CD14-positive monocyte (primary cell): ENCODE data around the gene XBP1. TPM values are rescaled to one million over a fixed set of nuclear protein-coding genes. Genes with fewer than 3 reads are reported as not detected.

Experiments
- DNase-seq, 3 donors: peaks; one replicate each; pipeline ENCODE4 v3.0.0-alpha.2; 2011 to 2022
- H2AFZ ChIP-seq: 2 replicates; pipeline ENCODE4 v1.6.0; 2012; ENCODE audit warnings: mild to moderate bottlenecking, low read depth, low read length, inconsistent platforms; ENCODE audit not compliant: insufficient read depth, poor library complexity, severe bottlenecking
- H3K27ac ChIP-seq, 2 donors: 1 replicate in 1 of 2; 2 replicates in 1 of 2; pipeline ENCODE4 v1.5.1; 2012 to 2013; ENCODE audit warnings: low read length in 2 of 2, control low read depth in 1 of 2, inconsistent platforms in 1 of 2, low read depth in 1 of 2, mild to moderate bottlenecking in 1 of 2
- H3K27me3 ChIP-seq, 2 donors: one replicate each; pipeline versions ENCODE4 v1.6.0 to v1.6.1; 2011 to 2013; ENCODE audit warnings: low read length in 2 of 2; ENCODE audit not compliant: control insufficient read depth in 2 of 2, insufficient read depth in 2 of 2
- H3K36me3 ChIP-seq, 2 donors: replicated peaks in 1 of 2; 1 replicate in 1 of 2; 2 replicates in 1 of 2; pipeline versions ENCODE4 v1.5.1 to v1.6.1; 2012 to 2013; ENCODE audit warnings: low read length in 2 of 2, control low read depth in 1 of 2, inconsistent platforms in 1 of 2, mild to moderate bottlenecking in 1 of 2; ENCODE audit not compliant: insufficient read depth in 2 of 2, control insufficient read depth in 1 of 2
- H3K4me1 ChIP-seq, 2 donors: 1 replicate in 1 of 2; 2 replicates in 1 of 2; pipeline versions ENCODE4 v1.5.1 to v1.6.1; 2012 to 2013; ENCODE audit warnings: low read length in 2 of 2, control low read depth in 1 of 2, inconsistent platforms in 1 of 2, mild to moderate bottlenecking in 1 of 2, moderate library complexity in 1 of 2; ENCODE audit not compliant: insufficient read depth in 2 of 2, control insufficient read depth in 1 of 2
- H3K4me2 ChIP-seq: replicated peaks from 2 replicates; pipeline ENCODE3; 2012; ENCODE audit warnings: low read length, moderate library complexity, mild to moderate bottlenecking; ENCODE audit not compliant: poor library complexity, severe bottlenecking; ENCODE audit errors: extremely low read depth
- H3K4me3 ChIP-seq, 3 experiments: fragments of 200-600 bp in 1 of 3; sonication (generic) in 1 of 3; replicated peaks in 1 of 3; 1 replicate in 2 of 3; 2 replicates in 1 of 3; pipeline ENCODE4 v1.5.1; 2011 to 2013; ENCODE audit warnings: low read length in 3 of 3, mild to moderate bottlenecking in 3 of 3, control low read depth in 2 of 3, low read depth in 2 of 3, inconsistent platforms in 1 of 3, moderate library complexity in 1 of 3
- H3K79me2 ChIP-seq: 2 replicates; pipeline ENCODE4 v1.6.0; 2012; ENCODE audit warnings: mild to moderate bottlenecking, control low read depth, inconsistent platforms, low read length, moderate library complexity; ENCODE audit not compliant: insufficient read depth
- H3K9ac ChIP-seq: 2 replicates; pipeline ENCODE4 v1.6.0; 2017; ENCODE audit warnings: low read length, mild to moderate bottlenecking; ENCODE audit not compliant: insufficient read depth, poor library complexity, severe bottlenecking
- H3K9me3 ChIP-seq, 2 donors: replicated peaks in 1 of 2; 1 replicate in 1 of 2; 2 replicates in 1 of 2; pipeline versions ENCODE4 v1.5.1 to v1.6.1; 2012 to 2013; ENCODE audit warnings: low read length in 2 of 2, control low read depth in 1 of 2; ENCODE audit not compliant: control insufficient read depth in 1 of 2, insufficient read depth in 1 of 2
- H4K20me1 ChIP-seq: 2 replicates; pipeline ENCODE4 v1.6.0; 2012; ENCODE audit warnings: mild to moderate bottlenecking, low read length, control low read depth, moderate library complexity; ENCODE audit not compliant: insufficient read depth
- H3K27ac Mint-ChIP-seq, 7 donors: one replicate each; pipeline ENCODE4 v1.8.0; 2020; ENCODE audit warnings: mild to moderate bottlenecking in 7 of 7, mixed read lengths in 7 of 7, moderate library complexity in 6 of 7, inconsistent platforms in 2 of 7
- H3K27me3 Mint-ChIP-seq, 3 donors: one replicate each; pipeline ENCODE4 v1.8.0; 2021 to 2022; ENCODE audit warnings: low read depth in 3 of 3, mild to moderate bottlenecking in 3 of 3, mixed read lengths in 3 of 3, moderate library complexity in 3 of 3, inconsistent platforms in 1 of 3
- H3K36me3 Mint-ChIP-seq, 2 donors: one replicate each; pipeline ENCODE4 v1.8.0; 2020; ENCODE audit warnings: mixed read lengths in 2 of 2, inconsistent platforms in 1 of 2, mild to moderate bottlenecking in 1 of 2
- H3K4me1 Mint-ChIP-seq: one replicate; pipeline ENCODE4 v1.8.0; 2020; ENCODE audit warnings: mild to moderate bottlenecking, mixed read lengths
- H3K4me3 Mint-ChIP-seq, 2 donors: one replicate each; pipeline ENCODE4 v1.8.0; 2020; ENCODE audit warnings: mild to moderate bottlenecking in 2 of 2, mixed read lengths in 2 of 2, moderate library complexity in 1 of 2
- H3K9me3 Mint-ChIP-seq, 7 donors: one replicate each; pipeline ENCODE4 v1.8.0; 2020 to 2022; ENCODE audit warnings: mixed read lengths in 7 of 7, mild to moderate bottlenecking in 6 of 7, moderate library complexity in 6 of 7, inconsistent platforms in 2 of 7
- CTCF ChIP-seq: fragments of 200-600 bp; IDR thresholded peaks from one replicate; pipeline ENCODE4 v1.8.0; 2022; ENCODE audit warnings: antibody characterized with exemption, mild to moderate bottlenecking
- WGBS: methylation state at CpG from one replicate; pipeline ENCODE4 v1.1.5; 2013; ENCODE audit warnings: missing lambda C conversion rate; ENCODE audit not compliant: insufficient coverage; 5-methylcytosine and 5-hydroxymethylcytosine counted together
- intact Hi-C, 2 donors: fragments of 100-400 bp; cut with micrococcal nuclease; formaldehyde crosslinking; loops; one replicate each; pipeline versions ENCODE4 v1.15.0 to v1.15.1; 2023
- polyA plus RNA-seq, 3 donors: library from polyadenylated mRNA; depleted of rRNA in 1 of 3; unstranded in 2 of 3; stranded (reverse) in 1 of 3; fragments of 300-500 nt in 2 of 3; fragments of >200 nt in 1 of 3; fragmentation: Illumina TruSeq in 2 of 3; gene quantifications; 1 replicate in 2 of 3; 2 replicates in 1 of 3; pipeline ENCODE4 v1.2.3, GENCODE V29; 2012 to 2021

XBP1 gene
- polyA plus RNA-seq, 3 donors = 175 to 215 (median 201) TPM

GRCh38 chr22:28774378-28774777 lies 26.0 kb downstream of the XBP1 start:
- peaks cover 68% of the 10 kb centered on the region for H3K79me2 ChIP-seq
- no CpG with 5 or more reads among the region's 1 CpG for WGBS
- H3K27me3 Mint-ChIP-seq = peaks cover 0 to 2% (median 1%) of the 10 kb centered on the region in 3 donors
- no peak overlapping the region for H3K9ac ChIP-seq
- peak overlapping the region in 6 of 7 donors; percentile 4 to 78 (median 42) for H3K27ac Mint-ChIP-seq
- H2AFZ ChIP-seq = no peak overlapping the region
- peaks cover under 1% of the 10 kb centered on the region in 2 donors for H3K9me3 ChIP-seq
- intact Hi-C loops = loop anchor here in 1 of 2 donors (10.0 kb wide), 1 partner anchor 50 kb away; no protein-coding TSS in a partner anchor
- no peaks in the 10 kb centered on the region for H3K27me3 ChIP-seq
- H3K4me1 Mint-ChIP-seq = peaks cover 20% of the 10 kb centered on the region
- H3K4me2 ChIP-seq = no peak overlapping the region
- peaks cover 20 to 39% of the 10 kb centered on the region in 2 donors for H3K36me3 Mint-ChIP-seq
- peak overlapping the region in 1 of 3 experiments; percentile 90 for H3K4me3 ChIP-seq
- peaks cover 17 to 19% of the 10 kb centered on the region in 2 donors for H3K4me1 ChIP-seq
- peaks cover 57% of the 10 kb centered on the region for H4K20me1 ChIP-seq
- peak overlapping the region in 1 of 2 donors; percentile 93 for H3K27ac ChIP-seq
- H3K4me3 Mint-ChIP-seq = peak overlapping the region in 1 of 2 donors; percentile 39
- no peak for TF ChIP-seq CTCF
- H3K36me3 ChIP-seq = peaks cover 9 to 41% of the 10 kb centered on the region in 2 donors
- H3K9me3 Mint-ChIP-seq = peaks cover 0 to 4% (median under 1%) of the 10 kb centered on the region in 7 donors
- no peak for DNase-seq

GRCh38 chr22:28773461-28773867 lies 26.9 kb downstream of the XBP1 start:
- Histone ChIP-seq H3K4me1 (peaks cover 17 to 19% of the 10 kb centered on the region in 2 donors), H4K20me1 (peaks cover 48% of the 10 kb centered on the region), H3K4me3 (peak overlapping the region; percentile 85 to 95 (median 90)), H3K27ac (peak overlapping the region; percentile 83 to 93), H3K9ac (peak overlapping the region; percentile 96), H3K9me3 (peaks cover 5% of the 10 kb centered on the region in 2 donors), H3K36me3 (peaks cover 9 to 34% of the 10 kb centered on the region in 2 donors), H3K27me3 (no peaks in the 10 kb centered on the region), H3K4me2 (peak overlapping the region; percentile 86), H3K79me2 (peaks cover 59% of the 10 kb centered on the region), H2AFZ (peak overlapping the region; percentile 85)
- 0% methylated on average over 2 of the region's 10 CpGs for WGBS
- DNase-seq = peak; percentile 18 to 46 (median 21)
- Mint-ChIP-seq H3K4me1 (peaks cover 20% of the 10 kb centered on the region), H3K36me3 (peaks cover 20 to 36% of the 10 kb centered on the region in 2 donors), H3K27me3 (peaks cover 0 to 2% (median 1%) of the 10 kb centered on the region in 3 donors), H3K4me3 (peak overlapping the region; percentile 87 to 93), H3K9me3 (peaks cover 0 to 10% (median 7%) of the 10 kb centered on the region in 7 donors), H3K27ac (peak overlapping the region; percentile 78 to 97 (median 90))
- intact Hi-C loops = loop anchor here (2.0 to 10.0 kb wide), 3 partner anchors 27 to 51 kb away; partner anchors contain the start of genes HSCB (in 1 of the 2) and XBP1 (in 1 of the 2)
- no peak for TF ChIP-seq CTCF
